Dedifferentiated amniotic fluid mesenchymal stem cell (primary cell): ENCODE measurements around the gene DNAH7.

ENCODE experiments used
- DNase-seq: peaks from one replicate; pipeline ENCODE4 v3.0.0-alpha.2; 2016; ENCODE audit errors: extremely low spot score

DNAH7 gene

DNA sequence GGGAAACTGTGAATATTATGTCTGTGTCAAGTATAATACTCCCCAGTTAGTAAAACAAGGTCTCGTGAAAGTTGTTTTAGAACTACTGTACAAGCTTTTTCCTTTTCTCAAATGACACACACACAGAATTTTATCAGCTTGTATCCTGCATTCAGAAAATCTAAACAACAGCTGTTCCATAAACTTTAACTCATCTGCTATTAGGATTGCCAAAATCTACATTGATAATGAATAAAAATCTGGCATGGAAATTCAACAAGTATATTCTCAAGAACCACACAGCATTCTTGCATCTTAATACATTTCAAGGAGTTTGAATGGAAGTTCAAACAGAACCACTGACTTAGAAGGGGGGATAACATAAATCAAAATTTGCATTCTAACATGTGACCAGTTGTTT lies 260.4 kb downstream of the DNAH7 start:
- no peak for DNase-seq

- no peak for DNase-seq
Measured at GRCh38 chr2:195805283-195805976, 263.2 kb downstream of the DNAH7 start.

GRCh38 chr2:195795879-195796278 lies 272.8 kb downstream of the DNAH7 start:
- DNase-seq = no peak

- DNase-seq = no peak
Measured at GRCh38 chr2:195793881-195794280, 274.8 kb downstream of the DNAH7 start.

DNA sequence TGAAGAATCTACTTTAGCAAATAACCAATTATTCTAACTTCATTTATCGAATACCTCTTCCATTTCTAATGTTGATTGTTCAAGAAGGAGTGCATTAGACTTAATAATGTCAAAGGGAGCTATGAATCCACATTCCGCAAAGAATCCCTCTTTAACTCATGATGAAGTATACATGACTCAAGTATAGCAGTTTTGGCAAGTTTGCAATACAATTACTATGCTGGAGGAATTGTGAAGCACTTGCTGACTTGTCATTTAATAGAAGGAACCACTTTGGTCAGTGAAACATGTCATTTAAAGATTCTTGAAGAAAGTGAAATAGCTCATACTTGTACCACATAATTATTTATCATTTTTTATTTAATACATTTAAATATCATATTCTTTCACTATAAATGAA lies 286.5 kb downstream of the DNAH7 start:
- DNase-seq = no peak

- no peak for DNase-seq
Measured at GRCh38 chr2:195779491-195779890, 289.1 kb downstream of the DNAH7 start.

- no peak for DNase-seq
Measured at GRCh38 chr2:195769975-195770374, 298.7 kb downstream of the DNAH7 start.

GRCh38 chr2:195768431-195768830 lies 300.2 kb downstream of the DNAH7 start:
- no peak for DNase-seq

DNA sequence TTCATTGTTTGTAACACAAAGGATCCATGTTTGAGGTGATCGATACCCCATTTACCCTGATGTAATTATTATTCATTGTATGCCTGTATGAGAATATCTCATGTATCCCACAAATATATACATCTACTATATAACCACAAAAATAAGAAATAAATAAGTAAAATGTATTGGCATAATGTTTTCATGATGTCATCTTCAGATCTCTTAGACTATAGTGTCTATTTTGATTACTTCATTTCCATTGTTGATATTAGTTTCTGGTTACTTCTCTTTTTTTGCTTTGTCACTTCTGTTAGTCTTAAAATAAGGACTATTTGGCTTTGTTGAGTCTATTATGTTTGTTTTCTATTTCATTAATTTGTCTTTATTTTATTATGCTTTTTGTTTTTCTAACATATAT lies 301.9 kb downstream of the DNAH7 start:
- no peak for DNase-seq

GRCh38 chr2:195763866-195764265 lies 304.8 kb downstream of the DNAH7 start:
- no peak for DNase-seq

GRCh38 chr2:195759877-195760276 lies 308.8 kb downstream of the DNAH7 start:
- no peak for DNase-seq

DNA sequence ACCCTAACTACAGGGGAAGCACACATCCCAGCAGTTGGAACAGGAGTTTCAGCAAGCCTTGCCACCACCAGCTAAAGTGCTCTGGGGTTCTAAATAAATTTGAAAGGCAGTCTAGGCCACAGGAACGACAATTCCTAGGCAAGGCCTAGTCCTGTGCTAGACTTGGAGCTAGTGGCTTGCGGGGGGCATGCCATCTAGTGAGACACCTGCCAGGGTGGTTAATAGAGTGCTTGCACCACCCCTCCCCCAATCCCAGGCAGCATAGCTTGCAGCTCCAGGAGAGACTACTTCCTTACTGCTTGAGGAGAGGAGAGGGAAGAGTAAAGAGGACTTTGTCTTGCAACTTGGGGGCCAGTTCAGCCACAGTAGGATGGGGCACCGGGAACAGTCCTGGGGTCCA lies 309.8 kb downstream of the DNAH7 start:
- no peak for DNase-seq

GRCh38 chr2:195756218-195756942 lies 312.3 kb downstream of the DNAH7 start:
- no peak for DNase-seq

DNA sequence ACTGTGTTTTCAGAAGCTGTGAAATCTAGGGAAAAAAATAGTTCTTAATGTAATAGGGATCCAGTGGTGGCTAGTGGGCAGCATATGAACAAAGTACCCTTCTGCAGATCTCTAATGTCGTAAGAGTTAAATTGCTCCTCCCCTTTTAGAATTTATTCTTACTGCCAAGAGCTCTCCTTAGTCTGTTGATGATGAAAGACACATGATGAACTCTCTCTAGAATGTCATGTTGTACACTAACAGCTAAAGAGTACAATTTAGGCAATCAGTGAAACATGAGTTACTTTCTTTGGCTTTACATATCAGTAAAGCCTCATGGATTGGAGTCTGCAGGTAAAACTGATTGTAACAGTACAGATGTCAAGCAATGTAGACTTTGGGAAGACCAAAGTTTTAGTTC lies 327.4 kb downstream of the DNAH7 start:
- DNase-seq = no peak

GRCh38 chr2:195737511-195738325 lies 330.9 kb downstream of the DNAH7 start:
- DNase-seq = peak; percentile 24

DNA sequence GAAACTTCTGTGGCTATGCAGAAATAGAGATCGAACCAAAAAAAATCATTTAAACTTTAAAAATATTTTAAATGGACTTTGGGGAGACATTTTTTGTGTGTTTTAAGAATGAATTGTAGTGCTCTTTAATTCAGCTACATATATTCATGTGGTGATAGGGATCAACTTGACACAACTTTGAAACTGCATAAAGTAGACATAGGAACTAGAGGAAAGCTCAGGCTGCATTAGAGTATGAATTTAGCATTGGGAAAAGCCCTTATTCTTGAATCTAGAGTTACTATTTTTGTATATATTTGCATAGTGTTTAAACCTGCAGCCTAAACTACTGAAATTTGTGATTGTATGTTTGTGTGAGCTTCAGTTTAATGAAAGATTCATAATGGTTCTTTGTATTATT lies 333.3 kb downstream of the DNAH7 start:
- DNase-seq = no peak

GRCh38 chr2:195734931-195735330 lies 333.7 kb downstream of the DNAH7 start:
- no peak for DNase-seq

DNA sequence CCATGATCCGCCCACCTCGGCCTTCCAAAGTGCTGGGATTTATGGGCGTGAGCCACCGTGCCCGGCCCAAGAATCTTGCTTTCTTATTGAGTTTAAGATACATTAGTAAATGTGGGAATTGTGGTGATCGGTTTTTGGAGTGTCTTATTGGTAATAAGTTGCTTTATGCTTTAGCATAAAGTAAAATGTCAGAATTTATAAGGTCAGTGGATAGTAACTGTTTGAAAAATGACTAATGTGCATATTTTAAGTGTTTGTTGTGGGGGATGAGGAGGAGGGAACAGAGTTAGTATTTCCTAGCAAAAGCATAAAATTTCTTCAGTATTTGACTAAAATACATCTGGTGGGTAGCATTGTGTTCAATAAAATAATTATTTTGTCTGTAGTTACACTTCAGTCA lies 334.2 kb downstream of the DNAH7 start:
- DNase-seq = no peak

GRCh38 chr2:195733831-195734230 lies 334.8 kb downstream of the DNAH7 start:
- no peak for DNase-seq

DNA sequence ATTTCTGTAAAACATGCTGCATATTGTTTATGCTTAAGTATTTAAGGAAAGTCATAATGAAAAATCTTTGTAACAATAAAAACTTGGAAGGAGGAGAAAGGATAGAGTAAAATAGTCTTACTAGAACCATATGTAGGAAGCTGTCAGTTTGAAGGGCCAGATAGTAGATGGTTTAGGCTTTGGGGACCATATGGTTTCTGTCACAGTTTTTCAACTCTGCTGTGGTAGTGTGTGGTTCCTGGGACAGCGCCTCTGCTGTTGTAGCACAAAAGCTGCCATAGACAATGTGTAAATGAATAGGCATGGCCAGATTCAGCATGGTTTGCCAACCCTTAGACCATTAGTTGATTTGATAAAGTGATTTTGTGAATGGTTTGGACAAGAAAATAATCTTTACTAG lies 336.1 kb downstream of the DNAH7 start:
- DNase-seq = no peak

DNA sequence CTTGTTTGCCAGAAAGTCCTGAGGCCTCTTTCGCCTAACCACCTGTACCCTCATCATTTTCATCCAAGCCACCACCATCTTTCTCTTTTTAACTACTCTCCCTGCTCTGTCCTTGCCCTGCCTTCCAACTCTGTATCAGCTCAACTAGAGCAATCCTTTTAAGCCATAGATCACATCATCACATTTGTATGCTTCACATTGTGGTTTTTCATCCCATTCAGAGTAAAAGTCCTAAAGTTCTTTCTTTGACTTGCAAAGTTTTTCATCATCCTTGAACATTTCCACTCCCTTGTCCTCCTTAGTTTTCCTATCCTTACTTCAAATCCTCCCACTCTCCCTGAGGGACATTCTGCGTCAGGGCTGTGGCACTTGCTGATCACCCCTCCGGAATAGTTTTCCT lies 337.7 kb downstream of the DNAH7 start:
- no peak for DNase-seq

- DNase-seq = no peak
Measured at GRCh38 chr2:195727106-195727505, 341.5 kb downstream of the DNAH7 start.

DNA sequence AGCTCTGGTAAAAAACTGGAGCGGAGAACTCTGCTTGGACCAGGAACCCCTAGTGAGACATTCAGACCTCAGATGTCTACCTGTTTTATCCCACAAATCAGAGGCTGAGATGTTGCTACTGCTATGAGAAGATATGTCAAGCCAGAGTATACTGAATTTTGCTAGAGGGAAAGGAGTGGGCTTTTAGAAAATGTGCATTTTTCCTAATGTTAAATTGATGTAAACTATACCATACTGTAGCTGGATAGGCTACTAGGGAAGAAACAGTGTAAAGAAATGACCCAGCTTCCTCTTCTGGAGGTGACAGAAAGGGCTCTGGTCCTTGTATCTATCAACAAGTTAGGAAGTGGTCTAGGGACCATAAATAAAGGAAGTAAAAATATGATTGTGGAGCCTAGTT lies 346.6 kb downstream of the DNAH7 start:
- no peak for DNase-seq
